ENCODE results near the gene INO80B. TPM values are rescaled to one million over a fixed set of nuclear protein-coding genes. Genes with fewer than 3 reads are reported as not detected.

The INO80B gene
- total RNA-seq, 2 donors from 2014 or later: 21.1 to 22.1 TPM

Other genes starting within 250 kb of the INO80B start
- gene SLC4A5, start 111.7 kb upstream of the INO80B start, total RNA-seq: 1 to 10 TPM; 1.2 to 1.7 TPM
- gene DCTN1, start 74.8 kb upstream of the INO80B start, total RNA-seq: 100 to 1,000 TPM; 106 to 118 TPM
- gene C2orf81, start 33.5 kb upstream of the INO80B start, total RNA-seq: under 1 TPM; 0.59 to 0.79 TPM
- gene WDR54, start 33.4 kb upstream of the INO80B start, total RNA-seq: 1 to 10 TPM; 4.1 to 5.5 TPM
- 10 to 100 TPM; 14.1 to 18.7 TPM for gene RTKN, start 13.2 kb upstream of the INO80B start, total RNA-seq
- gene WBP1, start 3.4 kb downstream of the INO80B start, total RNA-seq: 10 to 100 TPM; 42.2 to 56.7 TPM
- 10 to 100 TPM; 25.3 to 32.7 TPM for gene MOGS, start 10.3 kb downstream of the INO80B start, total RNA-seq
- 100 to 1,000 TPM; 110 to 127 TPM for gene MRPL53, start 17.6 kb downstream of the INO80B start, total RNA-seq
- 1 to 10 TPM; 6.8 to 8.8 TPM for gene CCDC142, start 27.9 kb downstream of the INO80B start, total RNA-seq
- gene TTC31, start 28.0 kb downstream of the INO80B start, total RNA-seq: 10 to 100 TPM; 11.9 TPM
- 1 to 10 TPM in 1 of 2 donors, under 1 TPM in 1; 0.60 to 1.0 TPM for gene LBX2, start 44.5 kb downstream of the INO80B start, total RNA-seq
- gene PCGF1, start 52.6 kb downstream of the INO80B start, total RNA-seq: 10 to 100 TPM; 18.3 to 24.0 TPM
- not detected for gene TLX2, start 59.4 kb downstream of the INO80B start, total RNA-seq
- gene DQX1, start 71.1 kb downstream of the INO80B start, total RNA-seq: not detected
- 10 to 100 TPM; 62.2 to 78.3 TPM for gene AUP1, start 74.6 kb downstream of the INO80B start, total RNA-seq
- 10 to 100 TPM; 28.7 to 29.3 TPM for gene HTRA2, start 74.8 kb downstream of the INO80B start, total RNA-seq
- gene LOXL3, start 98.9 kb downstream of the INO80B start, total RNA-seq: 1 to 10 TPM; 4.1 to 8.4 TPM
- gene DOK1, start 99.6 kb downstream of the INO80B start, total RNA-seq: 10 to 100 TPM in 1 of 2 donors, 1 to 10 TPM in 1; 7.9 to 12.4 TPM
- under 1 TPM; 0.44 to 0.65 TPM for gene M1AP, start 193.2 kb downstream of the INO80B start, total RNA-seq
- 1 to 10 TPM; 3.4 to 6.1 TPM for gene SEMA4F, start 199.2 kb downstream of the INO80B start, total RNA-seq

All from left cardiac atrium (tissue), 2 donors.